T-helper 2 cell treated with Interferon-gamma antibody and Interleukin-4, amounts not matched to agents 5 μg/mL and 100 μg/mL, for 36 hours (primary cell): ENCODE measurements around the gene POU5F1.
"Not testable (repeated sequence)": the region's sequence is repeated elsewhere in the genome, so short reads cannot be mapped to it uniquely, and the experiment has no call there.

Experiments used
- DNase-seq: peaks from one replicate; pipeline ENCODE4 v3.0.0; 2021; ENCODE audit warnings: low spot score
- H3K27ac Mint-ChIP-seq: one replicate; pipeline ENCODE4 v1.8.0; 2021; ENCODE audit warnings: mild to moderate bottlenecking, mixed read lengths
- H3K27me3 Mint-ChIP-seq: one replicate; pipeline ENCODE4 v1.8.0; 2021; ENCODE audit warnings: low read depth, mixed read lengths
- H3K36me3 Mint-ChIP-seq: one replicate; pipeline ENCODE4 v1.8.0; 2021; ENCODE audit warnings: low read depth, mixed read lengths
- H3K4me1 Mint-ChIP-seq: one replicate; pipeline ENCODE4 v1.8.0; 2021; ENCODE audit warnings: low read depth, mixed read lengths
- H3K4me3 Mint-ChIP-seq: one replicate; pipeline ENCODE4 v1.8.0; 2022; ENCODE audit warnings: mild to moderate bottlenecking, moderate library complexity, mixed read lengths
- H3K9me3 Mint-ChIP-seq: one replicate; pipeline ENCODE4 v1.8.0; 2021; ENCODE audit warnings: mixed read lengths

The POU5F1 gene

DNA sequence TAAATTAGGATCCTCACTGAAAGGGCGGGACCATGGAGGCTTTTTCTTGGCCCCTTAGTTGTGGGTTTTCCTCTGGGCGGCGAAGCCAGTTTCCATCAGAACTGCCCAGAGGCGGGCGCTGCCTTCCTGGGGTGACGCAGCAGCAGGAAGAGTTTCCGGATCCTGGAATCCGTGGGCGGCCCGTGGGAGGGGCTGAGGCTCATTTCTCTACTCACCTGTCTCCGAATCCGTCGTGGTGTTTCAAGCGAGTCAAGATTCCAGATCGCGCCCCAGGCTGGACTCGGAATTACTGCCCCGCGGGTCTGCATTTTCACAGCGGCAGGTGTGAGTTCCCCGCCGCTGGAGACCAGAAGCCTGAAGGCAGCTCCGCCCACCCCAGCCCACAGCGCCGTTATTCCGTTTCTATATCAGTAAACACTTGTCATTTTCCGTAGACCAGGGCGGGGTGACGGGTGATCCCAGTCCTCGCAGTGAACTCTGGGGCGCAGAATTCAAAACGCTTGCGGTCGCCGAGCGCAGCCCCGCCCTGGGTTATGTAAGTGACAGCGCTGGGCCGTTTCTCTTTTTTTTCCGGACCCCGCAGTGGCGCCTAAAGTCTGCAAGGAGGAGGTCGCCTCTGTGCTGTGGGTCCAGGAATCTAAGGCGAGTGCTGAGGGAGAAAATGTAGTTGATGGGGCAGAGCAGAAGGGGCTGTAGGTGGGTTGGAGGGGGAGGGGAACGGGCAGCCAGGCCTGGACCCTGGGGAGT, 27.2 kb upstream of the POU5F1 start:
- H3K27me3 Mint-ChIP-seq: no peaks in the 10 kb centered on the region
- peaks cover 38% of the 10 kb centered on the region for H3K36me3 Mint-ChIP-seq
- H3K9me3 Mint-ChIP-seq: peaks cover 4% of the 10 kb centered on the region
- peak overlapping the region; percentile 94 for H3K4me3 Mint-ChIP-seq
- peak; percentile 94 for DNase-seq
- H3K27ac Mint-ChIP-seq: peak overlapping the region; percentile 97
- peaks cover 37% of the 10 kb centered on the region for H3K4me1 Mint-ChIP-seq

DNA sequence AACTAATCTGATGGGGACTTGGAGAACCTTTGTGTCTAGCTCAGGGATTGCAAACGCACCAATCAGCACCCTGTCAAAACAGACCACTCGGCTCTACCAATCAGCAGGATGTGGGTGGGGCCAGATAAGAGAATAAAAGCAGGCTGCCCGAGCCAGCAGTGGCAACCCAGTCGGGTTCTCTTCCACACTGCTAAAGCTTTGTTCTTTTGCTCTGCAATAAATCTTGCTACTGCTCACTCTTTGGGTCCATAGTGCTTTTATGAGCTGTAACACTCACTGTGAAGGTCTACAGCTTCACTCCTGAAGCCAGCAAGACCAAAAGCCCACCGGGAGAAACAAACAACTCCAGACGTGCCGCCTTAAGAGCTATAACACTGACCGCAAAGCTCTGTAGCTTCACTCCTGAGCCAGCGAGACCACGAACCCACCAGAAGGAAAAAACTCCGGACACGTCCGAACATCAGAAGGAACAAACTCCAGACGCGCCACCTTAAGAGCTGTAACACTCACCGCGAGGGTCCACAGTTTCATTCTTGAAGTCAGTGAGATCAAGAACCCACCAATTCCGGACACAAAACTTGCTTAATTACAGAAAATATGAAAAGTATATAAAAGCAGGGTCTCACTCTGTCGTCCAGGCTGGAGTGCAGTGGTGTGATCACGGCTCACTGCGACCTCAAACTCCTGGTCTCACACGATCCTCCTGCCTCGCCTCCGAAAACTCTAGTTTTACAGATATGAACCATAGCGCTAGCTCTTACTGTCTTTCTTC, 26.0 kb upstream of the POU5F1 start:
- H3K4me1 Mint-ChIP-seq: peaks cover 29% of the 10 kb centered on the region
- peak overlapping the region; percentile 97 for H3K27ac Mint-ChIP-seq
- H3K27me3 Mint-ChIP-seq, DNase-seq, H3K9me3 Mint-ChIP-seq: not testable (repeated sequence)
- H3K36me3 Mint-ChIP-seq: peaks cover 29% of the 10 kb centered on the region
- H3K4me3 Mint-ChIP-seq: peak overlapping the region; percentile 94

DNA sequence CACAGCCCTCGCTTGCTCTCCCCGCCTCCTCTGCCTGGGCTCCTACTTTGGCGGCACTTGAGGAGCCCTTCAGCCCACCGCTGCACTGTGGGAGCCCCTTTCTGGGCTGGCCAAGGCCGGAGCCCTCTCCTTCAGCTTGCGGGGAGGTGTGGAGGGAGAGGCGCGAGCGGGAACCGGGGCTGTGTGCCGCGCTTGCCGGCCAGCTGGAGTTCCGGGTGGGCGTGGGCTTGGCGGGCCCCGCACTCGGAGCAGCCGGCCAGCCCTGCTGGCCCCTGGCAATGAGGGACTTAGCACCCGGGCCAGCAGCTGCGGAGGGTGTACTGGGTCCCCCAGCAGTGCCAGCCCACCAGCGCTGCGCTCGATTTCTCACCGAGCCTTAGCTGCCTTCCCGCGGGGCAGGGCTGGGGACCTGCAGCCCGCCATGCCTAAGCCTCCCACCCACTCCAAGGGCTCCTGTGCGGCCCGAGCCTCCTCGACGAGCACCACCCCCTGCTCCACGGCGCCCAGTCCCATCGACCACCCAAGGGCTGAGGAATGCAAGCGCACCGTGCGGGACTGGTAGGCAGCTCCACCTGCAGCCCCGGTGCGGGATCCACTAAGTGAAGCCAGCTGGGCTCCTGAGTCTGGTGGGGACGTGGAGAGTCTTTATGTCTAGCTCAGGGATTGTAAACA, 25.0 kb upstream of the POU5F1 start:
- not testable (repeated sequence) for DNase-seq, H3K27me3 Mint-ChIP-seq, H3K27ac Mint-ChIP-seq, H3K9me3 Mint-ChIP-seq, H3K4me3 Mint-ChIP-seq
- Mint-ChIP-seq H3K4me1 (peaks cover 24% of the 10 kb centered on the region), H3K36me3 (peaks cover 21% of the 10 kb centered on the region)

- no peaks in the 10 kb centered on the region for H3K9me3 Mint-ChIP-seq
- H3K4me1 Mint-ChIP-seq: peaks cover 17% of the 10 kb centered on the region
- H3K4me3 Mint-ChIP-seq: no peak overlapping the region
- peaks cover 11% of the 10 kb centered on the region for H3K36me3 Mint-ChIP-seq
- no peak for DNase-seq
- no peak overlapping the region for H3K27ac Mint-ChIP-seq
- H3K27me3 Mint-ChIP-seq: no peaks in the 10 kb centered on the region
These were observed 23.8 kb upstream of the POU5F1 start for GRCh38 chr6:31194061-31194834.

- Mint-ChIP-seq H3K4me3 (no peak overlapping the region), H3K36me3 (peaks cover 5% of the 10 kb centered on the region), H3K9me3 (no peaks in the 10 kb centered on the region), H3K27me3 (no peaks in the 10 kb centered on the region), H3K4me1 (peaks cover 14% of the 10 kb centered on the region), H3K27ac (no peak overlapping the region)
- DNase-seq: no peak
These were observed 22.7 kb upstream of the POU5F1 start for GRCh38 chr6:31193206-31193605.

DNA sequence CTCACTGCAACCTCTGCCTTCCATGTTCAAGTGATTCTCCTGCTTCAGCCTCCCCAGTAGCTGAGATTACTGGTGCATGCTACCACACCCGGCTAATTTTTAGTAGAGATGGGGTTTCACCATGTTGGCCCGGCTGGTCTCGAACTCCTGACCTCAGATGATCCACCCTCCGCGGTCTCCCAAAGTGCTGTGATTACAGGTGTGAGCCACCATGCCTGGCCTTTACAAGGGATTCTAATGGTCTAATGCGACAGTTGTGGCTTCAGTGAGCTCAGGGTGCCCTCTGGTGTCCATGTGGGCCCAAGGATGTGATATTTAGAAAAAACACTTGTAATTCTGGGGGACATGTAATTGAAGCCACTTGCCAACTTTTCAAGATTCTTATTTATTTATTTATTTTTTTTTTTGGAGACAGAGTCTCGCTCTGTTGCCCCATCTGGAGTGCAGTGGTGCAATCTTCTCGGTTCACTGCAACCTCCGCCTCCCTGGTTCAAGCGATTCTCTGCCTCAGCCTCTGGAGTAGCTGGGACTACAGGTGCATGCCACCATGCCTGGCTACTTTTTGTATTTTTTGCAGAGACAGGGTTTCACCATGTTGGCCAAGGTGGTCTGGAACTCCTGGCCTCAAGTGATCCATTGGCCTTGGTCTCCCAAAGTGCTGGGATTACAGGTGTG, 22.1 kb upstream of the POU5F1 start:
- not testable (repeated sequence) for H3K4me3 Mint-ChIP-seq, H3K27ac Mint-ChIP-seq, H3K36me3 Mint-ChIP-seq, H3K9me3 Mint-ChIP-seq, H3K27me3 Mint-ChIP-seq
- DNase-seq: peak; percentile 40
- peaks cover 12% of the 10 kb centered on the region for H3K4me1 Mint-ChIP-seq

DNA sequence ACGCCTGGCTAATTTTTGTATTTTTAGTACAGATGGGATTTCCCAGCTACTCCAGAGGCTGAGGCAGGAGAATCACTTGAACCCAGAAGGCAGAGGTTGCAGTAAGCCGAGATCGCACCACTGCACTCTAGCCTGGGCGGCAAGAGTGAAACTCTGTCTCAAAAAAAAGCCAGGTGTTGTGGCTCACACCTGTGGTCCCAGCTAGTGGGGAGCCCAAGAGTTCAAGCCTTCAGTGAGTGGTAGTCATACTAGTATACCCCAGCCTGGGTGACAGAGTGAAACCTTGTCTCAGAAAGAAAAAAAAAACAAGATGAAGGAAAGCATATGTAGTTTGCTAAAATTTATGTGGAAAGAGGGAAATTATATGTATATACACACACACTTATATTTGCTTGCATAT, 20.0 kb upstream of the POU5F1 start:
- Mint-ChIP-seq H3K36me3 (no peaks in the 10 kb centered on the region), H3K27ac (no peak overlapping the region), H3K4me1 (peaks cover 9% of the 10 kb centered on the region), H3K27me3 (no peaks in the 10 kb centered on the region), H3K9me3 (no peaks in the 10 kb centered on the region), H3K4me3 (no peak overlapping the region)
- no peak for DNase-seq

DNA sequence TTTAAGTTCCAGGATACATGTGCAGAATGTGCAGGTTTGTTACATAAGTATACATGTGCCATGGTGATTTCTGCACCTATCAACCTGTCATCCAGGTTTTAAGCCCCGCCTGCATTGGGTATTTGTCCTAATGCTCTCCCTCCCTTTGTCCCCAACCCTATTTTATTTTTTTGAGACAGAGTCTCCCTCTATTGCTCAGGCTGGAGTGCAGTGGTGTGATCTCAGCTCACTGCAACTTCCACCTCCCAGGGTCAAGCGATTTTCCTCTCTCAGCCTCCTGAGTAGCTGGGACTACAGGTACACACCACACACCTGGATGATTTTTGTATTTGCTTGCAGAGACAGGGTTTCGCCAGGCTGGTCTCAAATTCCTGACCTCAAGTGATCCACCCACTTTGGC, 18.7 kb upstream of the POU5F1 start:
- H3K4me3 Mint-ChIP-seq, H3K27me3 Mint-ChIP-seq, H3K36me3 Mint-ChIP-seq, H3K4me1 Mint-ChIP-seq, H3K27ac Mint-ChIP-seq, DNase-seq, H3K9me3 Mint-ChIP-seq: not testable (repeated sequence)

GRCh38 chr6:31187780-31188194, 17.3 kb upstream of the POU5F1 start:
- peaks cover 9% of the 10 kb centered on the region for H3K4me1 Mint-ChIP-seq

DNA sequence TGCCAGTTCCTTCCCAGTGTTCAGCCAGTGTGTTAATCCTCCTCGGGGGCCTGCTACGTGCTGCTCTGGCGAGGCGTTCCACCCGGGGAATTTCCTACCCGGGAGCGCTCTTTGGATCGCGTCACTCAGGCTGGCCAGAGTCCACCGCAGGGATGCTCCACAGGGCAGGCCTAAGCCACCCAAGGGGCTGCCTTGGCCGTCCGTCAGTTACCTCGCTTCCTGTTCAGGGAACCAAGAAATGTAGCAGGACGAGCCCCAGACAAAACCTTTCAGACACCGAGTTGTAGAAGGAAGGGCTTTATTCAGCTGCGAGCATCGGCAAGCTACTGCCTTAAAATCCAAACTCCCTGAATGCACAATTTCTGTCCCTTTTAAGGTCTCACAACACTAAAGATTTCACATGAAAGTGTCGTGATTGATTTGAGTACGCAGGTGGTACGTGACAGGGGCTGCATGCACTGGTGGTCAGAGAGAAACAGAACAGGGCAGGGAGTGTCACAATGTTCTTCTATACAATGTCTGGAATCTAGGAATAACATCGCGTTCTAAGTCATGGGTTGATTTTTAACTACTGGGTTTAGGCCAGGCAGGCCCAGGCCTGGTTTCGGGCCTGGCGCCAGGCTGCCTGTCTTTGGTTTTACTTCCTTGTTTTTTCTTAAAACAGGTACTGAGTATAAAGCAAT, 15.7 kb upstream of the POU5F1 start:
- peaks cover 9% of the 10 kb centered on the region for H3K4me1 Mint-ChIP-seq
- no peak overlapping the region for H3K4me3 Mint-ChIP-seq
- no peaks in the 10 kb centered on the region for H3K27me3 Mint-ChIP-seq
- no peaks in the 10 kb centered on the region for H3K36me3 Mint-ChIP-seq
- no peak for DNase-seq
- H3K9me3 Mint-ChIP-seq: no peaks in the 10 kb centered on the region
- no peak overlapping the region for H3K27ac Mint-ChIP-seq

More at GRCh38 chr6:31187780-31188194, 17.3 kb upstream of the POU5F1 start:
- Mint-ChIP-seq H3K9me3 (no peaks in the 10 kb centered on the region), H3K27me3 (no peaks in the 10 kb centered on the region), H3K4me3 (no peak overlapping the region), H3K27ac (no peak overlapping the region), H3K36me3 (no peaks in the 10 kb centered on the region)
- DNase-seq: no peak

DNA sequence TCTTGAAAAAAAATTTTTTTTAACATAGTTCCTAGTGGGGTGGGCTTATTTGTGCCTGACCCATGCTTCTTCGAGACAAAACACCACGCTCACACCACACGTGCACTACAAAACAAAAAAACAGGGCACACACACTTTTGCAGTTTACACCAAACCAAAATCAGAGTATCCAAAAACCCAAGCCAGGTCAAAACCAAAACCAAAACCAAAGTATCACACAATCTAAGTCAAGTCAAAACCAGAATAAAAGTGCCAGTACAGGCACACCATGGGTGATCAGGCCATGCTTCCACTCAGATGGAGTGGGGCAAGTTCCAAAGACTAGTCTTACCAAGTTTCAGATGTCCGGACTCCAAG, 15.2 kb upstream of the POU5F1 start:
- DNase-seq, H3K27ac Mint-ChIP-seq, H3K27me3 Mint-ChIP-seq, H3K9me3 Mint-ChIP-seq, H3K36me3 Mint-ChIP-seq, H3K4me3 Mint-ChIP-seq, H3K4me1 Mint-ChIP-seq: not testable (repeated sequence)

DNA sequence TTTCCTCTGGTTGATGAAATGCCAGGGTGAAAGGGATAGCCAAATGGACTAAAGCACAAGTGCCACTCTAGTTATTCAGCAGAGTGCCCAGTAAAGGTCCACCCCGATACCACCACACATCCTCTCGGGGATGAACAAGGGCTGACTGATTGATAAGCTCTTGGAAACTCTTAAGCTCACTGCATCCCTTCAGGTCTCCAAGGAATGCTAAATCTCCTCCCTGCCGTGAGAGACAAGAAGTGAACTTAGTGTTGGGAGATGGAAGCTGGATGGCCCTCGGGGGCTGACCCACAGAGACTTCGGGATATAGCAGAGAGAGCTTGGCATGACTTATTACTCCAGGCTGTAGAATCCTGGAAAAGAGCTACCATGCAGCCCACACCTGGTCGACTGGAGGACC, 13.4 kb upstream of the POU5F1 start:
- not testable (repeated sequence) for DNase-seq, H3K9me3 Mint-ChIP-seq, H3K27me3 Mint-ChIP-seq, H3K36me3 Mint-ChIP-seq, H3K27ac Mint-ChIP-seq, H3K4me3 Mint-ChIP-seq
- H3K4me1 Mint-ChIP-seq: peaks cover 11% of the 10 kb centered on the region

GRCh38 chr6:31183287-31183686, 12.8 kb upstream of the POU5F1 start:
- not testable (repeated sequence) for H3K27ac Mint-ChIP-seq, H3K27me3 Mint-ChIP-seq, H3K36me3 Mint-ChIP-seq, H3K4me3 Mint-ChIP-seq, DNase-seq, H3K9me3 Mint-ChIP-seq
- peaks cover 11% of the 10 kb centered on the region for H3K4me1 Mint-ChIP-seq
